HG03432 (cell line): ENCODE measurements around the gene MCOLN1.
"Not testable (repeated sequence)": the region's sequence is repeated elsewhere in the genome, so short reads cannot be mapped to it uniquely, and the experiment has no call there.

Experiments
- ATAC-seq: cut with Tn5 transposase; IDR thresholded peaks from one replicate; pipeline ENCODE4 v1.9.1; 2021; ENCODE audit warnings: mild to moderate bottlenecking, moderate library complexity; ENCODE audit not compliant: unreplicated experiment

The MCOLN1 gene

GRCh38 chr19:7522923-7523667 is 671 bp downstream of the MCOLN1 start:
- peak; percentile 8 for ATAC-seq

- ATAC-seq = no peak
Observed at GRCh38 chr19:7524523-7524922, 2.1 kb downstream of the MCOLN1 start.

GRCh38 chr19:7524992-7525739 is 2.7 kb downstream of the MCOLN1 start:
- no peak for ATAC-seq

GRCh38 chr19:7526059-7526929 is 3.9 kb downstream of the MCOLN1 start:
- ATAC-seq = no peak

GRCh38 chr19:7527516-7528191 is 5.2 kb downstream of the MCOLN1 start:
- ATAC-seq = no peak

- no peak for ATAC-seq
Observed at GRCh38 chr19:7528192-7528519, 5.7 kb downstream of the MCOLN1 start.

- no peak for ATAC-seq
Observed at GRCh38 chr19:7528522-7529245, 6.3 kb downstream of the MCOLN1 start.

GRCh38 chr19:7529246-7529600 is 6.8 kb downstream of the MCOLN1 start:
- no peak for ATAC-seq

- no peak for ATAC-seq
Observed at GRCh38 chr19:7529610-7530490, 7.4 kb downstream of the MCOLN1 start.

- no peak for ATAC-seq
Observed at GRCh38 chr19:7533281-7533885, 11.0 kb downstream of the MCOLN1 start.

- ATAC-seq = no peak
Observed at GRCh38 chr19:7533925-7534480, 11.6 kb downstream of the MCOLN1 start.

- ATAC-seq = peak; percentile 11
Observed at GRCh38 chr19:7534531-7535046, 12.2 kb downstream of the MCOLN1 start.

- ATAC-seq = peak; percentile 72
Observed at GRCh38 chr19:7535047-7535997, 12.9 kb downstream of the MCOLN1 start, which contains the start of gene PNPLA6. TSS of gene PNPLA6 (plus strand) at chr19:7535717. CDS start at chr19:7535789, 72 bp downstream.

GRCh38 chr19:7535998-7536695 is 13.7 kb downstream of the MCOLN1 start:
- ATAC-seq = no peak

GRCh38 chr19:7538990-7539389 is 16.6 kb downstream of the MCOLN1 start:
- ATAC-seq = not testable (repeated sequence)

- ATAC-seq = no peak
Observed at GRCh38 chr19:7539827-7540425, 17.5 kb downstream of the MCOLN1 start.
